GM23338 (cell line): ENCODE data around the gene KCNH4. TPM values are rescaled to one million over a fixed set of nuclear protein-coding genes. Genes with fewer than 3 reads are reported as not detected.

Experiments
- ATAC-seq: fragments of 200-7000 bp; cut with Tn5 transposase; 3 replicates; pipeline ENCODE4 v1.9.1; 2020
- DNase-seq: peaks from one replicate; pipeline ENCODE4 v3.0.0-alpha.2; 2015; ENCODE audit warnings: low spot score
- H2AFZ ChIP-seq: fragments of 200-600 bp; sonication (generic); 2 replicates; pipeline ENCODE4 v1.8.0; 2016; ENCODE audit warnings: antibody characterized with exemption, mild to moderate bottlenecking, moderate library complexity
- H3F3A ChIP-seq: fragments of 200-600 bp; sonication (generic); replicated peaks from 2 replicates; pipeline ENCODE4 v1.8.0; 2017; ENCODE audit warnings: antibody characterized with exemption, mixed run types, low read depth
- H3K27ac ChIP-seq: fragments of 200-600 bp; sonication (generic); 2 replicates; pipeline ENCODE4 v1.6.1; 2016; ENCODE audit warnings: low read depth
- H3K27me3 ChIP-seq: fragments of 200-600 bp; sonication (generic); 2 replicates; pipeline ENCODE4 v1.8.0; 2016; ENCODE audit warnings: mild to moderate bottlenecking, mixed run types, moderate library complexity; ENCODE audit not compliant: insufficient read depth
- H3K36me3 ChIP-seq: fragments of 200-600 bp; sonication (generic); 2 replicates; pipeline ENCODE4 v1.8.0; 2016; ENCODE audit warnings: mild to moderate bottlenecking; ENCODE audit not compliant: insufficient read depth
- H3K4me1 ChIP-seq: fragments of 200-600 bp; sonication (generic); 2 replicates; pipeline ENCODE4 v1.8.0; 2016; ENCODE audit warnings: mild to moderate bottlenecking, moderate library complexity; ENCODE audit not compliant: insufficient read depth
- H3K4me2 ChIP-seq: fragments of 200-600 bp; sonication (generic); 2 replicates; pipeline ENCODE4 v1.7.1; 2017; ENCODE audit warnings: mixed run types
- H3K4me3 ChIP-seq: fragments of 200-600 bp; sonication (generic); 2 replicates; pipeline ENCODE4 v1.6.1; 2016; ENCODE audit warnings: mixed run types
- H3K79me2 ChIP-seq: fragments of 200-600 bp; sonication (generic); replicated peaks from 2 replicates; pipeline ENCODE4 v1.8.0; 2017; ENCODE audit warnings: mild to moderate bottlenecking; ENCODE audit not compliant: insufficient read depth
- H3K9me2 ChIP-seq: fragments of 200-600 bp; sonication (generic); 2 replicates; pipeline ENCODE4 v1.8.0; 2017; ENCODE audit not compliant: insufficient read depth
- H4K20me1 ChIP-seq: fragments of 200-600 bp; sonication (generic); replicated peaks from 2 replicates; pipeline ENCODE4 v1.8.0; 2017; ENCODE audit warnings: mild to moderate bottlenecking; ENCODE audit not compliant: insufficient read depth
- H3K27ac Mint-ChIP-seq: 2 replicates; pipeline ENCODE4 v1.8.0; 2020; ENCODE audit warnings: inconsistent platforms, mild to moderate bottlenecking, moderate library complexity, mixed read lengths
- H3K27me3 Mint-ChIP-seq: 3 replicates; pipeline ENCODE4 v1.8.0; 2022; ENCODE audit warnings: low read depth, mild to moderate bottlenecking, moderate library complexity, mixed read lengths, inconsistent platforms; ENCODE audit not compliant: insufficient read depth, poor library complexity
- H3K36me3 Mint-ChIP-seq: 3 replicates; pipeline ENCODE4 v1.8.0; 2021; ENCODE audit warnings: low read depth, mild to moderate bottlenecking, inconsistent platforms, moderate library complexity, mixed read lengths
- H3K4me1 Mint-ChIP-seq: 3 replicates; pipeline ENCODE4 v1.8.0; 2020; ENCODE audit warnings: mild to moderate bottlenecking, inconsistent platforms, mixed read lengths
- H3K4me3 Mint-ChIP-seq: 3 replicates; pipeline ENCODE4 v1.8.0; 2021; ENCODE audit warnings: moderate library complexity, mild to moderate bottlenecking, inconsistent platforms, mixed read lengths
- H3K9me3 Mint-ChIP-seq: 3 replicates; pipeline ENCODE4 v1.8.0; 2020; ENCODE audit warnings: moderate library complexity, mild to moderate bottlenecking, inconsistent platforms, mixed read lengths
- CREB1 ChIP-seq: fragments of 250-450 bp; sonication (Bioruptor Pico); IDR thresholded peaks from 2 replicates; pipeline ENCODE4 v1.5.0; 2020; ENCODE audit warnings: low read depth, mild to moderate bottlenecking, moderate library complexity
- EZH2 ChIP-seq: fragments of 200-600 bp; sonication (generic); IDR thresholded peaks from one replicate; pipeline ENCODE4 v1.8.0; 2017; ENCODE audit warnings: antibody characterized with exemption, mild to moderate bottlenecking, low read depth; ENCODE audit not compliant: unreplicated experiment
- EZH2phosphoT487 ChIP-seq: fragments of 200-600 bp; sonication (generic); IDR thresholded peaks from one replicate; pipeline ENCODE4 v1.8.1; 2018; ENCODE audit warnings: antibody characterized with exemption; ENCODE audit not compliant: unreplicated experiment
- JUNB ChIP-seq: IDR thresholded peaks from one replicate; pipeline ENCODE4 v1.6.1; 2016; ENCODE audit warnings: antibody characterized with exemption; ENCODE audit not compliant: unreplicated experiment
- NANOG ChIP-seq: IDR thresholded peaks from 2 replicates; pipeline ENCODE4 v1.6.1; 2016; ENCODE audit warnings: antibody characterized with exemption, borderline replicate concordance
- POLR2AphosphoS5 ChIP-seq: IDR thresholded peaks from 2 replicates; pipeline ENCODE4 v1.6.1; 2016; ENCODE audit warnings: antibody characterized with exemption, low read depth
- STAT1 ChIP-seq: IDR thresholded peaks from one replicate; pipeline ENCODE4 v1.6.1; 2016; ENCODE audit warnings: antibody characterized with exemption; ENCODE audit not compliant: unreplicated experiment
- ZNF114 ChIP-seq: fragments of 250-450 bp; sonication (Bioruptor Pico); IDR thresholded peaks from 2 replicates; pipeline ENCODE4 v1.5.0; 2020; ENCODE audit warnings: mild to moderate bottlenecking, moderate library complexity
- ZNF331 ChIP-seq: fragments of 250-450 bp; sonication (Bioruptor Pico); IDR thresholded peaks from 2 replicates; pipeline ENCODE4 v1.5.0; 2020; ENCODE audit warnings: low read depth, mild to moderate bottlenecking, moderate library complexity
- ZNF462 ChIP-seq: fragments of 250-450 bp; sonication (Bioruptor Pico); IDR thresholded peaks from 2 replicates; pipeline ENCODE4 v1.5.0; 2020; ENCODE audit warnings: mild to moderate bottlenecking, moderate library complexity
- polyA plus RNA-seq: library from polyadenylated mRNA; unstranded; fragments of >200 nt; fragmentation: Nextera tagmentation; extraction: Ambion mirVana; gene quantifications from 2 replicates; pipeline ENCODE4 v1.2.1, GENCODE V29; 2016
- total RNA-seq: library from RNA; depleted of rRNA; stranded (reverse); fragments of >200 nt; shearing (Covaris generic); gene quantifications from 2 replicates; pipeline ENCODE4 v1.2.3, GENCODE V29; 2014
- TF ChIP-seq, protein P1 (sequence below), 2 experiments: fragments of 200-600 bp in 1 of 2; sonication (generic) in 1 of 2; conservative IDR thresholded peaks; 2 replicates each; pipeline versions ENCODE4 v1.5.1 to v1.6.1; 2016 to 2017; ENCODE audit warnings: antibody characterized with exemption in 2 of 2, low read depth in 2 of 2, mild to moderate bottlenecking in 2 of 2, moderate library complexity in 1 of 2
- TF ChIP-seq, protein P2 (sequence below): IDR thresholded peaks from 2 replicates; pipeline ENCODE4 v1.6.1; 2016; ENCODE audit warnings: antibody characterized with exemption
- TF ChIP-seq, protein P3 (sequence below): IDR thresholded peaks from one replicate; pipeline ENCODE4 v1.6.1; 2018; ENCODE audit warnings: antibody characterized with exemption; ENCODE audit not compliant: unreplicated experiment

KCNH4 gene
- total and polyA plus RNA-seq, 2 experiments from 2014 or later: 0.08 to 0.49 TPM

DNA sequence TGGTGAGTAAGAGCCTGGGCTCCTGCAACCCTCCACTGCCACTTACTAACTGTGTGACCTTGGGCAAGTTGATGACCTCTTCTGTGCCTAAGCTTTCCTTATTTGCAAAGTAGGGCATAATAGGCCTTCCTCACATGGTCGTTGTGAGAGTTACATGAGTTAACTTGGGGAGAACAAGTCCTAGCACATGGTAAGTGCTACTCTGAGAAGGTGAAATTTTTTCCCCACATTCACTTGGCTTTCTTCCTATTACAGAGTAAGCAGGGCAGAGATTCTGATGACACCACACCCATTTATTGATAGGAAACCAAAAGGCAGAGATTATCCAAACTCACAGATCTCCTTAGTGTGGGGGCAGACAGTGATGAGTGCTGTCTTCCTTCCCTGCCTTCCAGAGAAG, 1.6 kb downstream of the KCNH4 start:
- H3K4me2 ChIP-seq: no peak overlapping the region
- H3K9me3 Mint-ChIP-seq: no peaks in the 10 kb centered on the region; the same call in 2 of the 3 replicates
- no peak for ATAC-seq
- H3K4me1 Mint-ChIP-seq: peaks cover 21% of the 10 kb centered on the region
- H3K36me3 Mint-ChIP-seq: no peaks in the 10 kb centered on the region
- H3K27ac ChIP-seq: no peak overlapping the region
- H3K9me2 ChIP-seq: no peaks in the 10 kb centered on the region
- H2AFZ ChIP-seq: no peak overlapping the region
- no peak overlapping the region; the same call in 1 of the 2 replicates for H3K4me3 ChIP-seq
- peaks cover 11% of the 10 kb centered on the region for H3F3A ChIP-seq
- H3K36me3 ChIP-seq: no peaks in the 10 kb centered on the region
- H4K20me1 ChIP-seq: peaks cover 4% of the 10 kb centered on the region; the same call in 1 of the 2 replicates
- H3K27me3 ChIP-seq: peaks cover 31% of the 10 kb centered on the region
- H3K4me1 ChIP-seq: peaks cover 3% of the 10 kb centered on the region; the same call in 1 of the 2 replicates
- TF ChIP-seq JUNB (no peak), EZH2 (no peak), ZNF114 (CRISPR knock-in tag) (no peak), CREB1 (CRISPR knock-in tag) (no peak), STAT1 (no peak), ZNF331 (no peak), EZH2phosphoT487 (no peak), NANOG (no peak), POLR2AphosphoS5 (no peak), ZNF462 (no peak)
- TF ChIP-seq, protein P1, sequence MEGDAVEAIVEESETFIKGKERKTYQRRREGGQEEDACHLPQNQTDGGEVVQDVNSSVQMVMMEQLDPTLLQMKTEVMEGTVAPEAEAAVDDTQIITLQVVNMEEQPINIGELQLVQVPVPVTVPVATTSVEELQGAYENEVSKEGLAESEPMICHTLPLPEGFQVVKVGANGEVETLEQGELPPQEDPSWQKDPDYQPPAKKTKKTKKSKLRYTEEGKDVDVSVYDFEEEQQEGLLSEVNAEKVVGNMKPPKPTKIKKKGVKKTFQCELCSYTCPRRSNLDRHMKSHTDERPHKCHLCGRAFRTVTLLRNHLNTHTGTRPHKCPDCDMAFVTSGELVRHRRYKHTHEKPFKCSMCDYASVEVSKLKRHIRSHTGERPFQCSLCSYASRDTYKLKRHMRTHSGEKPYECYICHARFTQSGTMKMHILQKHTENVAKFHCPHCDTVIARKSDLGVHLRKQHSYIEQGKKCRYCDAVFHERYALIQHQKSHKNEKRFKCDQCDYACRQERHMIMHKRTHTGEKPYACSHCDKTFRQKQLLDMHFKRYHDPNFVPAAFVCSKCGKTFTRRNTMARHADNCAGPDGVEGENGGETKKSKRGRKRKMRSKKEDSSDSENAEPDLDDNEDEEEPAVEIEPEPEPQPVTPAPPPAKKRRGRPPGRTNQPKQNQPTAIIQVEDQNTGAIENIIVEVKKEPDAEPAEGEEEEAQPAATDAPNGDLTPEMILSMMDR (conservative IDR thresholded peaks at IDR 0.05; ENCODE audit: low read depth in 2 of 2): no peak
- TF ChIP-seq, protein P2, sequence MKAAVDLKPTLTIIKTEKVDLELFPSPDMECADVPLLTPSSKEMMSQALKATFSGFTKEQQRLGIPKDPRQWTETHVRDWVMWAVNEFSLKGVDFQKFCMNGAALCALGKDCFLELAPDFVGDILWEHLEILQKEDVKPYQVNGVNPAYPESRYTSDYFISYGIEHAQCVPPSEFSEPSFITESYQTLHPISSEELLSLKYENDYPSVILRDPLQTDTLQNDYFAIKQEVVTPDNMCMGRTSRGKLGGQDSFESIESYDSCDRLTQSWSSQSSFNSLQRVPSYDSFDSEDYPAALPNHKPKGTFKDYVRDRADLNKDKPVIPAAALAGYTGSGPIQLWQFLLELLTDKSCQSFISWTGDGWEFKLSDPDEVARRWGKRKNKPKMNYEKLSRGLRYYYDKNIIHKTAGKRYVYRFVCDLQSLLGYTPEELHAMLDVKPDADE: no peak
- TF ChIP-seq, protein P3, sequence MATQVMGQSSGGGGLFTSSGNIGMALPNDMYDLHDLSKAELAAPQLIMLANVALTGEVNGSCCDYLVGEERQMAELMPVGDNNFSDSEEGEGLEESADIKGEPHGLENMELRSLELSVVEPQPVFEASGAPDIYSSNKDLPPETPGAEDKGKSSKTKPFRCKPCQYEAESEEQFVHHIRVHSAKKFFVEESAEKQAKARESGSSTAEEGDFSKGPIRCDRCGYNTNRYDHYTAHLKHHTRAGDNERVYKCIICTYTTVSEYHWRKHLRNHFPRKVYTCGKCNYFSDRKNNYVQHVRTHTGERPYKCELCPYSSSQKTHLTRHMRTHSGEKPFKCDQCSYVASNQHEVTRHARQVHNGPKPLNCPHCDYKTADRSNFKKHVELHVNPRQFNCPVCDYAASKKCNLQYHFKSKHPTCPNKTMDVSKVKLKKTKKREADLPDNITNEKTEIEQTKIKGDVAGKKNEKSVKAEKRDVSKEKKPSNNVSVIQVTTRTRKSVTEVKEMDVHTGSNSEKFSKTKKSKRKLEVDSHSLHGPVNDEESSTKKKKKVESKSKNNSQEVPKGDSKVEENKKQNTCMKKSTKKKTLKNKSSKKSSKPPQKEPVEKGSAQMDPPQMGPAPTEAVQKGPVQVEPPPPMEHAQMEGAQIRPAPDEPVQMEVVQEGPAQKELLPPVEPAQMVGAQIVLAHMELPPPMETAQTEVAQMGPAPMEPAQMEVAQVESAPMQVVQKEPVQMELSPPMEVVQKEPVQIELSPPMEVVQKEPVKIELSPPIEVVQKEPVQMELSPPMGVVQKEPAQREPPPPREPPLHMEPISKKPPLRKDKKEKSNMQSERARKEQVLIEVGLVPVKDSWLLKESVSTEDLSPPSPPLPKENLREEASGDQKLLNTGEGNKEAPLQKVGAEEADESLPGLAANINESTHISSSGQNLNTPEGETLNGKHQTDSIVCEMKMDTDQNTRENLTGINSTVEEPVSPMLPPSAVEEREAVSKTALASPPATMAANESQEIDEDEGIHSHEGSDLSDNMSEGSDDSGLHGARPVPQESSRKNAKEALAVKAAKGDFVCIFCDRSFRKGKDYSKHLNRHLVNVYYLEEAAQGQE: no peak
- no peaks in the 10 kb centered on the region for H3K79me2 ChIP-seq
- H3K4me3 Mint-ChIP-seq: peak overlapping the region; percentile 82; the same call in 1 of the 3 replicates
- DNase-seq: no peak
- H3K27ac Mint-ChIP-seq: no peak overlapping the region
- peaks cover 41% of the 10 kb centered on the region for H3K27me3 Mint-ChIP-seq
